HEK293 (cell line): Measurements from ENCODE around the gene STOX1.

Experiments
- CTCF ChIA-PET: fragments of 350-600 bp; formaldehyde crosslinking; extraction: SDS; loops from one replicate; lab custom pipeline; 2021; ENCODE audit warnings: antibody characterized with exemption; lab: Yijun Ruan, JAX
- POLR2A ChIA-PET: fragments of 300-600 bp; formaldehyde crosslinking; extraction: SDS; loops from one replicate; lab custom pipeline; 2020; ENCODE audit warnings: antibody characterized with exemption, inconsistent platforms; lab: Yijun Ruan, JAX
- H3K27ac ChIP-seq: fragments of 200-500 bp; sonication (Bioruptor generic); 2 replicates; pipeline ENCODE4 v1.5.1; 2014; ENCODE audit warnings: low read depth, low read length, control low read depth, inconsistent platforms; ENCODE audit errors: extremely low read depth
- H3K36me3 ChIP-seq, 2 experiments: fragments of 200-500 bp in 1 of 2; sonication (Bioruptor generic) in 1 of 2; 1 replicate in 1 of 2; 2 replicates in 1 of 2; pipeline ENCODE4 v1.5.1; 2014 to 2017; ENCODE audit warnings: inconsistent platforms in 2 of 2, low read length in 2 of 2; ENCODE audit not compliant: control insufficient read depth in 2 of 2, insufficient read depth in 1 of 2
- H3K4me1 ChIP-seq: fragments of 200-500 bp; sonication (Bioruptor generic); 2 replicates; pipeline ENCODE4 v1.5.1; 2014; ENCODE audit warnings: mild to moderate bottlenecking, low read length, inconsistent platforms; ENCODE audit not compliant: control insufficient read depth, insufficient read depth
- H3K4me3 ChIP-seq: 2 replicates; pipeline ENCODE4 v1.5.1; 2011; ENCODE audit warnings: low read depth, mild to moderate bottlenecking, control low read depth, low read length, moderate library complexity
- H3K9me3 ChIP-seq: fragments of 200-500 bp; sonication (Bioruptor generic); 2 replicates; pipeline ENCODE4 v1.5.1; 2014; ENCODE audit warnings: low read depth, low read length, inconsistent platforms; ENCODE audit not compliant: control insufficient read depth, insufficient read depth
- IKZF3 ChIP-seq: fragments of 450-650 bp; IDR thresholded peaks from 2 replicates; pipeline ENCODE4 v1.5.0; 2018; ENCODE audit warnings: missing biosample characterization, mild to moderate bottlenecking, missing genetic modification characterization, moderate library complexity
- SP2 ChIP-seq: fragments of 450-650 bp; formaldehyde crosslinking; IDR thresholded peaks from 2 replicates; pipeline ENCODE4 v1.5.1; 2016; ENCODE audit warnings: missing biosample characterization, missing genetic modification characterization
- SP7 ChIP-seq: fragments of 450-650 bp; formaldehyde crosslinking; IDR thresholded peaks from 2 replicates; pipeline ENCODE4 v1.5.1; 2016; ENCODE audit warnings: missing biosample characterization, missing genetic modification characterization
- ZFP69B ChIP-seq: fragments of 450-650 bp; formaldehyde crosslinking; IDR thresholded peaks from 2 replicates; pipeline ENCODE4 v1.5.1; 2016; ENCODE audit warnings: missing biosample characterization, missing genetic modification characterization
- ZNF19 ChIP-seq: fragments of 450-650 bp; formaldehyde crosslinking; IDR thresholded peaks from 2 replicates; pipeline ENCODE4; 2016; ENCODE audit warnings: missing biosample characterization, missing genetic modification characterization, low read depth
- ZNF335 ChIP-seq: fragments of 450-650 bp; formaldehyde crosslinking; conservative IDR thresholded peaks from 2 replicates; pipeline ENCODE4 v1.5.1; 2016; ENCODE audit warnings: missing biosample characterization, missing genetic modification characterization
- ZNF366 ChIP-seq: fragments of 450-650 bp; formaldehyde crosslinking; conservative IDR thresholded peaks from 2 replicates; pipeline ENCODE4 v1.5.1; 2016; ENCODE audit warnings: missing biosample characterization, missing genetic modification characterization
- ZNF555 ChIP-seq: fragments of 450-650 bp; formaldehyde crosslinking; conservative IDR thresholded peaks from 2 replicates; pipeline ENCODE4 v1.5.1; 2017; ENCODE audit warnings: missing biosample characterization, mild to moderate bottlenecking, missing genetic modification characterization, inconsistent platforms
- ZNF654 ChIP-seq: fragments of 450-650 bp; formaldehyde crosslinking; IDR thresholded peaks from 2 replicates; pipeline ENCODE4 v1.5.1; 2016; ENCODE audit warnings: low read depth, missing biosample characterization, missing genetic modification characterization
- ZNF660 ChIP-seq: fragments of 450-650 bp; IDR thresholded peaks from 2 replicates; pipeline ENCODE4 v1.5.1; 2018; ENCODE audit warnings: missing biosample characterization, mild to moderate bottlenecking, missing genetic modification characterization
- ZSCAN30 ChIP-seq: fragments of 450-650 bp; IDR thresholded peaks from 2 replicates; pipeline ENCODE4 v1.5.1; 2018; ENCODE audit warnings: missing biosample characterization, mild to moderate bottlenecking, missing genetic modification characterization, moderate library complexity
- TF ChIP-seq, protein P1 (sequence below): fragments of 450-650 bp; formaldehyde crosslinking; IDR thresholded peaks from 2 replicates; pipeline ENCODE4 v1.5.1; 2017; ENCODE audit warnings: missing biosample characterization, missing genetic modification characterization
- TF ChIP-seq, protein P2 (sequence below): fragments of 450-650 bp; formaldehyde crosslinking; IDR thresholded peaks from 2 replicates; pipeline ENCODE4 v1.5.1; 2016; ENCODE audit warnings: missing biosample characterization, missing genetic modification characterization
- TF ChIP-seq, protein P3 (sequence below): fragments of 450-650 bp; IDR thresholded peaks from 2 replicates; pipeline ENCODE4 v1.5.1; 2018; ENCODE audit warnings: missing biosample characterization, missing genetic modification characterization
- TF ChIP-seq, protein P4 (sequence below): fragments of 450-650 bp; formaldehyde crosslinking; IDR thresholded peaks from 2 replicates; pipeline ENCODE4 v1.5.1; 2016; ENCODE audit warnings: missing biosample characterization, missing genetic modification characterization
- TF ChIP-seq, protein P5 (sequence below): fragments of 450-650 bp; formaldehyde crosslinking; IDR thresholded peaks from 2 replicates; pipeline ENCODE4 v1.5.1; 2016; ENCODE audit warnings: missing biosample characterization, missing genetic modification characterization

Gene STOX1

DNA sequence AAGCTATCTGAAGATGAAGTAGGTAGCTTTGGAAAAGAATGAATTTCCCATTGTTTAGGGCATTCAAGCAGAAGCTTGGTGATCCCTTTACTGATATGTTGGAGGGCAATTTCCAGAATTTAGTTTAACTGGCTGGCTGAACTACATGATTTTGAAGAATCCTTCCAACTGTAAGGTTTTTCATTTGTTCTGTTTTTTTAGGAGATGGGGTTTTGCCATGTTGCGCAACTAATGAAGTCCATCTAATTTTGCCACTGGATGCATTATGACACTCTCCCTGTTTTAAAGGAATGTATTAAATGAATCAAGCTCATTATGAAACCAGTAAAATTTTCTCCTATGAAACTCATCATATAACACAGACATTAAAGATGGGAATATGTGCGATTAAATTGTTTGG, 67.7 kb downstream of the STOX1 start (continued):
- TF ChIP-seq, protein P1, sequence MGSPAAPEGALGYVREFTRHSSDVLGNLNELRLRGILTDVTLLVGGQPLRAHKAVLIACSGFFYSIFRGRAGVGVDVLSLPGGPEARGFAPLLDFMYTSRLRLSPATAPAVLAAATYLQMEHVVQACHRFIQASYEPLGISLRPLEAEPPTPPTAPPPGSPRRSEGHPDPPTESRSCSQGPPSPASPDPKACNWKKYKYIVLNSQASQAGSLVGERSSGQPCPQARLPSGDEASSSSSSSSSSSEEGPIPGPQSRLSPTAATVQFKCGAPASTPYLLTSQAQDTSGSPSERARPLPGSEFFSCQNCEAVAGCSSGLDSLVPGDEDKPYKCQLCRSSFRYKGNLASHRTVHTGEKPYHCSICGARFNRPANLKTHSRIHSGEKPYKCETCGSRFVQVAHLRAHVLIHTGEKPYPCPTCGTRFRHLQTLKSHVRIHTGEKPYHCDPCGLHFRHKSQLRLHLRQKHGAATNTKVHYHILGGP (tag by site-specific recombination) = no peak
- TF ChIP-seq ZNF555 (tag by site-specific recombination) (no peak), SP2 (no peak), SP7 (tag by site-specific recombination) (no peak)
- TF ChIP-seq, protein P2, sequence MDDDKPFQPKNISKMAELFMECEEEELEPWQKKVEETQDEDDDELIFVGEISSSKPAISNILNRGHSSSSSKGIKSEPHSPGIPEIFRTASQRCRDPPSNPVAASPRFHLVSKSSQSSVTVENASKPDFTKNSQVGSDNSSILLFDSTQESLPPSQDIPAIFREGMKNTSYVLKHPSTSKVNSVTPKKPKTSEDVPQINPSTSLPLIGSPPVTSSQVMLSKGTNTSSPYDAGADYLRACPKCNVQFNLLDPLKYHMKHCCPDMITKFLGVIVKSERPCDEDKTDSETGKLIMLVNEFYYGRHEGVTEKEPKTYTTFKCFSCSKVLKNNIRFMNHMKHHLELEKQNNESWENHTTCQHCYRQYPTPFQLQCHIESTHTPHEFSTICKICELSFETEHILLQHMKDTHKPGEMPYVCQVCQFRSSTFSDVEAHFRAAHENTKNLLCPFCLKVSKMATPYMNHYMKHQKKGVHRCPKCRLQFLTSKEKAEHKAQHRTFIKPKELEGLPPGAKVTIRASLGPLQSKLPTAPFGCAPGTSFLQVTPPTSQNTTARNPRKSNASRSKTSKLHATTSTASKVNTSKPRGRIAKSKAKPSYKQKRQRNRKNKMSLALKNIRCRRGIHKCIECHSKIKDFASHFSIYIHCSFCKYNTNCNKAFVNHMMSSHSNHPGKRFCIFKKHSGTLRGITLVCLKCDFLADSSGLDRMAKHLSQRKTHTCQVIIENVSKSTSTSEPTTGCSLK (tag by site-specific recombination) = no peak
- TF ChIP-seq, protein P3, sequence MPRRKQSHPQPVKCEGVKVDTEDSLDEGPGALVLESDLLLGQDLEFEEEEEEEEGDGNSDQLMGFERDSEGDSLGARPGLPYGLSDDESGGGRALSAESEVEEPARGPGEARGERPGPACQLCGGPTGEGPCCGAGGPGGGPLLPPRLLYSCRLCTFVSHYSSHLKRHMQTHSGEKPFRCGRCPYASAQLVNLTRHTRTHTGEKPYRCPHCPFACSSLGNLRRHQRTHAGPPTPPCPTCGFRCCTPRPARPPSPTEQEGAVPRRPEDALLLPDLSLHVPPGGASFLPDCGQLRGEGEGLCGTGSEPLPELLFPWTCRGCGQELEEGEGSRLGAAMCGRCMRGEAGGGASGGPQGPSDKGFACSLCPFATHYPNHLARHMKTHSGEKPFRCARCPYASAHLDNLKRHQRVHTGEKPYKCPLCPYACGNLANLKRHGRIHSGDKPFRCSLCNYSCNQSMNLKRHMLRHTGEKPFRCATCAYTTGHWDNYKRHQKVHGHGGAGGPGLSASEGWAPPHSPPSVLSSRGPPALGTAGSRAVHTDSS (tag by site-specific recombination) = no peak

DNA sequence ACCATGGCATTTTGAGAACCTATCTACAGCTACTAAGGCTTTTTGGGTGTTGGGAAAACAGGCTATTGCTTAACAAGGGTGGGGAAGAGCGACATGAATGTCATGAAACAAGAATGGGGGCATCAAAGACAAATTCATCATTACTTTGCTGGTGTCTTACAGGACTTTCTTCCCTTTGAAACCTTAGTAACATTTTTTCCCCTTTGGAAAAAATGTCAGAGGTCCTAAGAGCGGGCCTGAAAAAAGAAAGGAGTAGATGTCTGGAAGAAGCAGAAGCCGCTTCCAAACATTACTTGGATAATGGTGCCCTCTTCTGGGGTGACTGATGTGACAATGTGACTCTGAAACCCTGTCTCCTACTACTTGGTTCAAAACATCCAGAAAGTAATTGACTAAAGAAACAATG, 70.0 kb downstream of the STOX1 start:
- no peak overlapping the region for H3K27ac ChIP-seq
- H3K9me3 ChIP-seq = no peaks in the 10 kb centered on the region
- ChIA-PET POLR2A (interaction anchor here (0.6 kb wide), 1 partner anchor 71 kb away, joined by 3 read pairs; no protein-coding TSS in a partner anchor), CTCF (interaction anchor here (0.6 to 1.8 kb wide), 30 partner anchors 9 to 1032 kb away, joined by 3 to 16 read pairs (median 3); no protein-coding TSS in a partner anchor)
- no peak overlapping the region for H3K4me3 ChIP-seq
- 0 out of 2 replicates have a peak, but pooled peaks cover 3% of the 10 kb centered on the region for H3K4me1 ChIP-seq
- TF ChIP-seq ZNF19 (no peak), ZNF366 (tag by site-specific recombination) (peak; percentile 49; the same call in 1 of the 2 replicates), ZFP69B (tag by site-specific recombination) (no peak), ZNF654 (tag by site-specific recombination) (peak; percentile 98), ZNF335 (peak; percentile 60), ZSCAN30 (tag by site-specific recombination) (0 out of 2 replicates have a peak, but pooled peaks have one; percentile 50), IKZF3 (tag by site-specific recombination) (peak; percentile 67), ZNF660 (tag by site-specific recombination) (0 out of 2 replicates have a peak, but pooled peaks have one; percentile 61)
- TF ChIP-seq, protein P4, sequence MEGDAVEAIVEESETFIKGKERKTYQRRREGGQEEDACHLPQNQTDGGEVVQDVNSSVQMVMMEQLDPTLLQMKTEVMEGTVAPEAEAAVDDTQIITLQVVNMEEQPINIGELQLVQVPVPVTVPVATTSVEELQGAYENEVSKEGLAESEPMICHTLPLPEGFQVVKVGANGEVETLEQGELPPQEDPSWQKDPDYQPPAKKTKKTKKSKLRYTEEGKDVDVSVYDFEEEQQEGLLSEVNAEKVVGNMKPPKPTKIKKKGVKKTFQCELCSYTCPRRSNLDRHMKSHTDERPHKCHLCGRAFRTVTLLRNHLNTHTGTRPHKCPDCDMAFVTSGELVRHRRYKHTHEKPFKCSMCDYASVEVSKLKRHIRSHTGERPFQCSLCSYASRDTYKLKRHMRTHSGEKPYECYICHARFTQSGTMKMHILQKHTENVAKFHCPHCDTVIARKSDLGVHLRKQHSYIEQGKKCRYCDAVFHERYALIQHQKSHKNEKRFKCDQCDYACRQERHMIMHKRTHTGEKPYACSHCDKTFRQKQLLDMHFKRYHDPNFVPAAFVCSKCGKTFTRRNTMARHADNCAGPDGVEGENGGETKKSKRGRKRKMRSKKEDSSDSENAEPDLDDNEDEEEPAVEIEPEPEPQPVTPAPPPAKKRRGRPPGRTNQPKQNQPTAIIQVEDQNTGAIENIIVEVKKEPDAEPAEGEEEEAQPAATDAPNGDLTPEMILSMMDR (tag by site-specific recombination) = peak; percentile 34; the same call in 1 of the 2 replicates
- TF ChIP-seq, protein P5, sequence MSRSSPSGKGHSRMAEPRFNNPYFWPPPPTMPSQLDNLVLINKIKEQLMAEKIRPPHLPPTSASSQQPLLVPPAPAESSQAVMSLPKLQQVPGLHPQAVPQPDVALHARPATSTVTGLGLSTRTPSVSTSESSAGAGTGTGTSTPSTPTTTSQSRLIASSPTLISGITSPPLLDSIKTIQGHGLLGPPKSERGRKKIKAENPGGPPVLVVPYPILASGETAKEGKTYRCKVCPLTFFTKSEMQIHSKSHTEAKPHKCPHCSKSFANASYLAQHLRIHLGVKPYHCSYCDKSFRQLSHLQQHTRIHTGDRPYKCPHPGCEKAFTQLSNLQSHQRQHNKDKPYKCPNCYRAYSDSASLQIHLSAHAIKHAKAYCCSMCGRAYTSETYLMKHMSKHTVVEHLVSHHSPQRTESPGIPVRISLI (tag by site-specific recombination) = peak; percentile 54
- H3K36me3 ChIP-seq = no peaks in the 10 kb centered on the region
